ENCODE data around the gene CD44.

The CD44 gene

GRCh38 chr11:35187996-35188395 is 49.0 kb downstream of the CD44 start:
- Histone ChIP-seq H3K27me3 (ENCODE audit: insufficient read depth, low read length) (no peaks in the 10 kb centered on the region), H3K9me3 (ENCODE audit: insufficient read depth, low read depth, low read length) (no peaks in the 10 kb centered on the region), H3K4me3 (ENCODE audit: low read length) (no peak overlapping the region), H3K36me3 (ENCODE audit: insufficient read depth, low read depth, low read length) (no peaks in the 10 kb centered on the region), H3K27ac (ENCODE audit: low read length) (no peak overlapping the region), H3K4me1 (ENCODE audit: insufficient read depth, low read length) (no peaks in the 10 kb centered on the region), H3K9ac (ENCODE audit: low read depth, low read length) (no peak overlapping the region)

GRCh38 chr11:35190804-35191348 is 51.9 kb downstream of the CD44 start:
- Histone ChIP-seq H3K4me1 (ENCODE audit: insufficient read depth, low read length) (no peaks in the 10 kb centered on the region), H3K27ac (ENCODE audit: low read length) (no peak overlapping the region), H3K36me3 (ENCODE audit: insufficient read depth, low read depth, low read length) (no peaks in the 10 kb centered on the region)

GRCh38 chr11:35192347-35192746 is 53.4 kb downstream of the CD44 start:
- H3K27ac ChIP-seq (ENCODE audit: low read length) = no peak overlapping the region
- no peaks in the 10 kb centered on the region for H3K9me3 ChIP-seq (ENCODE audit: insufficient read depth, low read depth, low read length)
- no peaks in the 10 kb centered on the region for H3K36me3 ChIP-seq (ENCODE audit: insufficient read depth, low read depth, low read length)

More at GRCh38 chr11:35190804-35191348, 51.9 kb downstream of the CD44 start:
- Histone ChIP-seq H3K9me3 (ENCODE audit: insufficient read depth, low read depth, low read length) (no peaks in the 10 kb centered on the region), H3K27me3 (ENCODE audit: insufficient read depth, low read length) (no peaks in the 10 kb centered on the region), H3K4me3 (ENCODE audit: low read length) (no peak overlapping the region), H3K9ac (ENCODE audit: low read depth, low read length) (no peak overlapping the region)

GRCh38 chr11:35193767-35194166 is 54.8 kb downstream of the CD44 start:
- Histone ChIP-seq H3K27ac (ENCODE audit: low read length) (no peak overlapping the region), H3K9me3 (ENCODE audit: insufficient read depth, low read depth, low read length) (no peaks in the 10 kb centered on the region), H3K36me3 (ENCODE audit: insufficient read depth, low read depth, low read length) (no peaks in the 10 kb centered on the region), H3K4me1 (ENCODE audit: insufficient read depth, low read length) (no peaks in the 10 kb centered on the region), H3K9ac (ENCODE audit: low read depth, low read length) (no peak overlapping the region), H3K4me3 (ENCODE audit: low read length) (no peak overlapping the region), H3K27me3 (ENCODE audit: insufficient read depth, low read length) (no peaks in the 10 kb centered on the region)

More at GRCh38 chr11:35192347-35192746, 53.4 kb downstream of the CD44 start:
- H3K9ac ChIP-seq (ENCODE audit: low read depth, low read length) = no peak overlapping the region
- H3K4me1 ChIP-seq (ENCODE audit: insufficient read depth, low read length) = no peaks in the 10 kb centered on the region
- no peaks in the 10 kb centered on the region for H3K27me3 ChIP-seq (ENCODE audit: insufficient read depth, low read length)
- H3K4me3 ChIP-seq (ENCODE audit: low read length) = no peak overlapping the region

- Histone ChIP-seq H3K4me3 (ENCODE audit: low read length) (no peak overlapping the region), H3K36me3 (ENCODE audit: insufficient read depth, low read depth, low read length) (no peaks in the 10 kb centered on the region)
These were observed 58.3 kb downstream of the CD44 start for GRCh38 chr11:35197292-35197691.

GRCh38 chr11:35200811-35201341 is 61.9 kb downstream of the CD44 start:
- Histone ChIP-seq H3K36me3 (ENCODE audit: insufficient read depth, low read depth, low read length) (no peaks in the 10 kb centered on the region), H3K9me3 (ENCODE audit: insufficient read depth, low read depth, low read length) (no peaks in the 10 kb centered on the region)

More at GRCh38 chr11:35197292-35197691, 58.3 kb downstream of the CD44 start:
- Histone ChIP-seq H3K9ac (ENCODE audit: low read depth, low read length) (no peak overlapping the region), H3K27me3 (ENCODE audit: insufficient read depth, low read length) (no peaks in the 10 kb centered on the region), H3K9me3 (ENCODE audit: insufficient read depth, low read depth, low read length) (no peaks in the 10 kb centered on the region), H3K27ac (ENCODE audit: low read length) (no peak overlapping the region), H3K4me1 (ENCODE audit: insufficient read depth, low read length) (no peaks in the 10 kb centered on the region)

GRCh38 chr11:35204614-35205013 is 65.6 kb downstream of the CD44 start:
- H3K9ac ChIP-seq (ENCODE audit: low read depth, low read length) = no peak overlapping the region
- H3K27ac ChIP-seq (ENCODE audit: low read length) = no peak overlapping the region
- H3K9me3 ChIP-seq (ENCODE audit: insufficient read depth, low read depth, low read length) = no peaks in the 10 kb centered on the region
- H3K4me1 ChIP-seq (ENCODE audit: insufficient read depth, low read length) = peaks cover 8% of the 10 kb centered on the region
- no peaks in the 10 kb centered on the region for H3K36me3 ChIP-seq (ENCODE audit: insufficient read depth, low read depth, low read length)
- no peaks in the 10 kb centered on the region for H3K27me3 ChIP-seq (ENCODE audit: insufficient read depth, low read length)
- H3K4me3 ChIP-seq (ENCODE audit: low read length) = no peak overlapping the region

More at GRCh38 chr11:35200811-35201341, 61.9 kb downstream of the CD44 start:
- H3K27ac ChIP-seq (ENCODE audit: low read length) = no peak overlapping the region
- H3K9ac ChIP-seq (ENCODE audit: low read depth, low read length) = no peak overlapping the region
- H3K4me1 ChIP-seq (ENCODE audit: insufficient read depth, low read length) = peaks cover 6% of the 10 kb centered on the region
- no peaks in the 10 kb centered on the region for H3K27me3 ChIP-seq (ENCODE audit: insufficient read depth, low read length)
- no peak overlapping the region for H3K4me3 ChIP-seq (ENCODE audit: low read length)

GRCh38 chr11:35206616-35207015 is 67.6 kb downstream of the CD44 start:
- Histone ChIP-seq H3K36me3 (ENCODE audit: insufficient read depth, low read depth, low read length) (no peaks in the 10 kb centered on the region), H3K27ac (ENCODE audit: low read length) (no peak overlapping the region), H3K4me1 (ENCODE audit: insufficient read depth, low read length) (peaks cover 8% of the 10 kb centered on the region), H3K9ac (ENCODE audit: low read depth, low read length) (no peak overlapping the region), H3K4me3 (ENCODE audit: low read length) (no peak overlapping the region), H3K9me3 (ENCODE audit: insufficient read depth, low read depth, low read length) (no peaks in the 10 kb centered on the region), H3K27me3 (ENCODE audit: insufficient read depth, low read length) (no peaks in the 10 kb centered on the region)

- peaks cover 8% of the 10 kb centered on the region for H3K4me1 ChIP-seq (ENCODE audit: insufficient read depth, low read length)
- no peak overlapping the region for H3K4me3 ChIP-seq (ENCODE audit: low read length)
- no peaks in the 10 kb centered on the region for H3K36me3 ChIP-seq (ENCODE audit: insufficient read depth, low read depth, low read length)
- H3K9me3 ChIP-seq (ENCODE audit: insufficient read depth, low read depth, low read length) = no peaks in the 10 kb centered on the region
- H3K27me3 ChIP-seq (ENCODE audit: insufficient read depth, low read length) = no peaks in the 10 kb centered on the region
- H3K9ac ChIP-seq (ENCODE audit: low read depth, low read length) = no peak overlapping the region
- H3K27ac ChIP-seq (ENCODE audit: low read length) = no peak overlapping the region
These were observed 68.8 kb downstream of the CD44 start for GRCh38 chr11:35207471-35208403.

GRCh38 chr11:35208795-35209194 is 69.8 kb downstream of the CD44 start:
- H3K4me1 ChIP-seq (ENCODE audit: insufficient read depth, low read length) = peaks cover 8% of the 10 kb centered on the region
- no peaks in the 10 kb centered on the region for H3K9me3 ChIP-seq (ENCODE audit: insufficient read depth, low read depth, low read length)
- H3K36me3 ChIP-seq (ENCODE audit: insufficient read depth, low read depth, low read length) = no peaks in the 10 kb centered on the region
- H3K27ac ChIP-seq (ENCODE audit: low read length) = no peak overlapping the region
- no peaks in the 10 kb centered on the region for H3K27me3 ChIP-seq (ENCODE audit: insufficient read depth, low read length)
- H3K9ac ChIP-seq (ENCODE audit: low read depth, low read length) = no peak overlapping the region
- H3K4me3 ChIP-seq (ENCODE audit: low read length) = no peak overlapping the region

- peaks cover 3% of the 10 kb centered on the region for H3K4me1 ChIP-seq (ENCODE audit: insufficient read depth, low read length)
- H3K27me3 ChIP-seq (ENCODE audit: insufficient read depth, low read length) = no peaks in the 10 kb centered on the region
- no peak overlapping the region for H3K9ac ChIP-seq (ENCODE audit: low read depth, low read length)
- H3K4me3 ChIP-seq (ENCODE audit: low read length) = no peak overlapping the region
- no peak overlapping the region for H3K27ac ChIP-seq (ENCODE audit: low read length)
- no peaks in the 10 kb centered on the region for H3K9me3 ChIP-seq (ENCODE audit: insufficient read depth, low read depth, low read length)
- no peaks in the 10 kb centered on the region for H3K36me3 ChIP-seq (ENCODE audit: insufficient read depth, low read depth, low read length)
These were observed 72.0 kb downstream of the CD44 start for GRCh38 chr11:35210876-35211546.

All from iPS-20b (cell line).